VCaP (cell line): ENCODE results near the gene UBXN1.
A peak's percentile ranks its signal among the peaks of the same experiment; 100 is the strongest.

Experiments
- H3K27ac ChIP-seq: fragments of 450-650 bp; 2 replicates; pipeline ENCODE4 v1.5.1; 2017
- CTCF ChIP-seq: fragments of 450-650 bp; conservative IDR thresholded peaks from 2 replicates; pipeline ENCODE4 v1.5.1; 2017; ENCODE audit warnings: mild to moderate bottlenecking, moderate library complexity

Gene UBXN1

GRCh38 chr11:62666259-62666926 is 12.5 kb downstream of the UBXN1 start:
- no peak for TF ChIP-seq CTCF
- peak overlapping the region; percentile 95 for H3K27ac ChIP-seq

GRCh38 chr11:62665599-62666258 is 13.1 kb downstream of the UBXN1 start:
- peak overlapping the region; percentile 95 for H3K27ac ChIP-seq
- TF ChIP-seq CTCF = no peak

GRCh38 chr11:62665075-62665598 is 13.7 kb downstream of the UBXN1 start, which contains the start of the genes C11orf98 and CSKMT:
Gene C11orf98, minus strand, starts transcription at chr11:62665210. Its CDS starts 41 bp downstream, at chr11:62665169.
Gene CSKMT, plus strand, starts transcription at chr11:62665312. Its CDS starts 568 bp downstream, at chr11:62665880.
- peak within 1 kb of the TSS; percentile 95 for H3K27ac ChIP-seq
- no peak for TF ChIP-seq CTCF

GRCh38 chr11:62664405-62665074 is 14.3 kb downstream of the UBXN1 start:
- no peak for TF ChIP-seq CTCF
- H3K27ac ChIP-seq = peak overlapping the region; percentile 95

GRCh38 chr11:62656796-62657429 is 22.0 kb downstream of the UBXN1 start:
- H3K27ac ChIP-seq = no peak overlapping the region
- no peak for TF ChIP-seq CTCF

GRCh38 chr11:62654297-62654696 is 24.6 kb downstream of the UBXN1 start:
- peak overlapping the region; percentile 88 for H3K27ac ChIP-seq
- no peak for TF ChIP-seq CTCF
